GM23338 (cell line): ENCODE results near the gene SERPINB10. TPM values are rescaled to one million over a fixed set of nuclear protein-coding genes. Genes with fewer than 3 reads are reported as not detected.

Experiments
- ATAC-seq: fragments of 200-7000 bp; cut with Tn5 transposase; 3 replicates; pipeline ENCODE4 v1.9.1; 2020
- DNase-seq: peaks from one replicate; pipeline ENCODE4 v3.0.0-alpha.2; 2015; ENCODE audit warnings: low spot score
- H2AFZ ChIP-seq: fragments of 200-600 bp; sonication (generic); 2 replicates; pipeline ENCODE4 v1.8.0; 2016; ENCODE audit warnings: antibody characterized with exemption, mild to moderate bottlenecking, moderate library complexity
- H3F3A ChIP-seq: fragments of 200-600 bp; sonication (generic); replicated peaks from 2 replicates; pipeline ENCODE4 v1.8.0; 2017; ENCODE audit warnings: antibody characterized with exemption, mixed run types, low read depth
- H3K27ac ChIP-seq: fragments of 200-600 bp; sonication (generic); 2 replicates; pipeline ENCODE4 v1.6.1; 2016; ENCODE audit warnings: low read depth
- H3K27me3 ChIP-seq: fragments of 200-600 bp; sonication (generic); 2 replicates; pipeline ENCODE4 v1.8.0; 2016; ENCODE audit warnings: mild to moderate bottlenecking, mixed run types, moderate library complexity; ENCODE audit not compliant: insufficient read depth
- H3K36me3 ChIP-seq: fragments of 200-600 bp; sonication (generic); 2 replicates; pipeline ENCODE4 v1.8.0; 2016; ENCODE audit warnings: mild to moderate bottlenecking; ENCODE audit not compliant: insufficient read depth
- H3K4me1 ChIP-seq: fragments of 200-600 bp; sonication (generic); 2 replicates; pipeline ENCODE4 v1.8.0; 2016; ENCODE audit warnings: mild to moderate bottlenecking, moderate library complexity; ENCODE audit not compliant: insufficient read depth
- H3K4me2 ChIP-seq: fragments of 200-600 bp; sonication (generic); 2 replicates; pipeline ENCODE4 v1.7.1; 2017; ENCODE audit warnings: mixed run types
- H3K4me3 ChIP-seq: fragments of 200-600 bp; sonication (generic); 2 replicates; pipeline ENCODE4 v1.6.1; 2016; ENCODE audit warnings: mixed run types
- H3K79me2 ChIP-seq: fragments of 200-600 bp; sonication (generic); replicated peaks from 2 replicates; pipeline ENCODE4 v1.8.0; 2017; ENCODE audit warnings: mild to moderate bottlenecking; ENCODE audit not compliant: insufficient read depth
- H3K9me2 ChIP-seq: fragments of 200-600 bp; sonication (generic); 2 replicates; pipeline ENCODE4 v1.8.0; 2017; ENCODE audit not compliant: insufficient read depth
- H4K20me1 ChIP-seq: fragments of 200-600 bp; sonication (generic); replicated peaks from 2 replicates; pipeline ENCODE4 v1.8.0; 2017; ENCODE audit warnings: mild to moderate bottlenecking; ENCODE audit not compliant: insufficient read depth
- H3K27ac Mint-ChIP-seq: 2 replicates; pipeline ENCODE4 v1.8.0; 2020; ENCODE audit warnings: inconsistent platforms, mild to moderate bottlenecking, moderate library complexity, mixed read lengths
- H3K27me3 Mint-ChIP-seq: 3 replicates; pipeline ENCODE4 v1.8.0; 2022; ENCODE audit warnings: low read depth, mild to moderate bottlenecking, moderate library complexity, mixed read lengths, inconsistent platforms; ENCODE audit not compliant: insufficient read depth, poor library complexity
- H3K36me3 Mint-ChIP-seq: 3 replicates; pipeline ENCODE4 v1.8.0; 2021; ENCODE audit warnings: low read depth, mild to moderate bottlenecking, inconsistent platforms, moderate library complexity, mixed read lengths
- H3K4me1 Mint-ChIP-seq: 3 replicates; pipeline ENCODE4 v1.8.0; 2020; ENCODE audit warnings: mild to moderate bottlenecking, inconsistent platforms, mixed read lengths
- H3K4me3 Mint-ChIP-seq: 3 replicates; pipeline ENCODE4 v1.8.0; 2021; ENCODE audit warnings: moderate library complexity, mild to moderate bottlenecking, inconsistent platforms, mixed read lengths
- H3K9me3 Mint-ChIP-seq: 3 replicates; pipeline ENCODE4 v1.8.0; 2020; ENCODE audit warnings: moderate library complexity, mild to moderate bottlenecking, inconsistent platforms, mixed read lengths
- CREB1 ChIP-seq: fragments of 250-450 bp; sonication (Bioruptor Pico); IDR thresholded peaks from 2 replicates; pipeline ENCODE4 v1.5.0; 2020; ENCODE audit warnings: low read depth, mild to moderate bottlenecking, moderate library complexity
- EZH2phosphoT487 ChIP-seq: fragments of 200-600 bp; sonication (generic); IDR thresholded peaks from one replicate; pipeline ENCODE4 v1.8.1; 2018; ENCODE audit warnings: antibody characterized with exemption; ENCODE audit not compliant: unreplicated experiment
- JUNB ChIP-seq: IDR thresholded peaks from one replicate; pipeline ENCODE4 v1.6.1; 2016; ENCODE audit warnings: antibody characterized with exemption; ENCODE audit not compliant: unreplicated experiment
- NANOG ChIP-seq: IDR thresholded peaks from 2 replicates; pipeline ENCODE4 v1.6.1; 2016; ENCODE audit warnings: antibody characterized with exemption, borderline replicate concordance
- POLR2AphosphoS5 ChIP-seq: IDR thresholded peaks from 2 replicates; pipeline ENCODE4 v1.6.1; 2016; ENCODE audit warnings: antibody characterized with exemption, low read depth
- STAT1 ChIP-seq: IDR thresholded peaks from one replicate; pipeline ENCODE4 v1.6.1; 2016; ENCODE audit warnings: antibody characterized with exemption; ENCODE audit not compliant: unreplicated experiment
- ZNF331 ChIP-seq: fragments of 250-450 bp; sonication (Bioruptor Pico); IDR thresholded peaks from 2 replicates; pipeline ENCODE4 v1.5.0; 2020; ENCODE audit warnings: low read depth, mild to moderate bottlenecking, moderate library complexity
- polyA plus RNA-seq: library from polyadenylated mRNA; unstranded; fragments of >200 nt; fragmentation: Nextera tagmentation; extraction: Ambion mirVana; gene quantifications from 2 replicates; pipeline ENCODE4 v1.2.1, GENCODE V29; 2016
- total RNA-seq: library from RNA; depleted of rRNA; stranded (reverse); fragments of >200 nt; shearing (Covaris generic); gene quantifications from 2 replicates; pipeline ENCODE4 v1.2.3, GENCODE V29; 2014
- TF ChIP-seq, protein P1 (sequence below): IDR thresholded peaks from one replicate; pipeline ENCODE4 v1.6.1; 2018; ENCODE audit warnings: antibody characterized with exemption; ENCODE audit not compliant: unreplicated experiment
- TF ChIP-seq, protein P2 (sequence below), 2 experiments: fragments of 200-600 bp in 1 of 2; sonication (generic) in 1 of 2; conservative IDR thresholded peaks; 2 replicates each; pipeline versions ENCODE4 v1.5.1 to v1.6.1; 2016 to 2017; ENCODE audit warnings: antibody characterized with exemption in 2 of 2, low read depth in 2 of 2, mild to moderate bottlenecking in 2 of 2, moderate library complexity in 1 of 2
- TF ChIP-seq, protein P3 (sequence below): fragments of 250-450 bp; sonication (Bioruptor Pico); IDR thresholded peaks from 2 replicates; pipeline ENCODE4 v1.5.0; 2020; ENCODE audit warnings: mild to moderate bottlenecking, moderate library complexity

SERPINB10 gene
- total and polyA plus RNA-seq, 2 experiments from 2014 or later, result not detected

DNA sequence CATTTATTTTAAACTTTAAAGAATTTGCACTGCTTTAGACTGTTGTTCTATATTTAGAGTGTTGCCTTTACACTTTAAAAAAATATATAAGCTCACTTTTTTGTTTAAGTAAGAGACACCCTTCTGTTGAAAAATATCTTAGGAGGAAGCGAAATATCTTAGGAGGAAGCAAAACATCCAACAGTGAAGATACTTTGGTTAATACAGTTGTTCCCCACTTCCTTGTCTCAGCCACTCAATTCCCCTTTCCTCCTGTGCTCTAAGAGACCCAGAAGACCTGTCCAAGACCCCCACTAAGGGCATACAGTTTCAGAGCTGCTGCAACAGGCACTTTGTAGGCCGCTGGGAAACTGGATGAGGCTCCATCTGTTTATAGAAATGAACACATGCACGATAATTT, 67.9 kb downstream of the SERPINB10 start (continued):
- TF ChIP-seq, protein P1, sequence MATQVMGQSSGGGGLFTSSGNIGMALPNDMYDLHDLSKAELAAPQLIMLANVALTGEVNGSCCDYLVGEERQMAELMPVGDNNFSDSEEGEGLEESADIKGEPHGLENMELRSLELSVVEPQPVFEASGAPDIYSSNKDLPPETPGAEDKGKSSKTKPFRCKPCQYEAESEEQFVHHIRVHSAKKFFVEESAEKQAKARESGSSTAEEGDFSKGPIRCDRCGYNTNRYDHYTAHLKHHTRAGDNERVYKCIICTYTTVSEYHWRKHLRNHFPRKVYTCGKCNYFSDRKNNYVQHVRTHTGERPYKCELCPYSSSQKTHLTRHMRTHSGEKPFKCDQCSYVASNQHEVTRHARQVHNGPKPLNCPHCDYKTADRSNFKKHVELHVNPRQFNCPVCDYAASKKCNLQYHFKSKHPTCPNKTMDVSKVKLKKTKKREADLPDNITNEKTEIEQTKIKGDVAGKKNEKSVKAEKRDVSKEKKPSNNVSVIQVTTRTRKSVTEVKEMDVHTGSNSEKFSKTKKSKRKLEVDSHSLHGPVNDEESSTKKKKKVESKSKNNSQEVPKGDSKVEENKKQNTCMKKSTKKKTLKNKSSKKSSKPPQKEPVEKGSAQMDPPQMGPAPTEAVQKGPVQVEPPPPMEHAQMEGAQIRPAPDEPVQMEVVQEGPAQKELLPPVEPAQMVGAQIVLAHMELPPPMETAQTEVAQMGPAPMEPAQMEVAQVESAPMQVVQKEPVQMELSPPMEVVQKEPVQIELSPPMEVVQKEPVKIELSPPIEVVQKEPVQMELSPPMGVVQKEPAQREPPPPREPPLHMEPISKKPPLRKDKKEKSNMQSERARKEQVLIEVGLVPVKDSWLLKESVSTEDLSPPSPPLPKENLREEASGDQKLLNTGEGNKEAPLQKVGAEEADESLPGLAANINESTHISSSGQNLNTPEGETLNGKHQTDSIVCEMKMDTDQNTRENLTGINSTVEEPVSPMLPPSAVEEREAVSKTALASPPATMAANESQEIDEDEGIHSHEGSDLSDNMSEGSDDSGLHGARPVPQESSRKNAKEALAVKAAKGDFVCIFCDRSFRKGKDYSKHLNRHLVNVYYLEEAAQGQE, result no peak
- TF ChIP-seq, protein P2, sequence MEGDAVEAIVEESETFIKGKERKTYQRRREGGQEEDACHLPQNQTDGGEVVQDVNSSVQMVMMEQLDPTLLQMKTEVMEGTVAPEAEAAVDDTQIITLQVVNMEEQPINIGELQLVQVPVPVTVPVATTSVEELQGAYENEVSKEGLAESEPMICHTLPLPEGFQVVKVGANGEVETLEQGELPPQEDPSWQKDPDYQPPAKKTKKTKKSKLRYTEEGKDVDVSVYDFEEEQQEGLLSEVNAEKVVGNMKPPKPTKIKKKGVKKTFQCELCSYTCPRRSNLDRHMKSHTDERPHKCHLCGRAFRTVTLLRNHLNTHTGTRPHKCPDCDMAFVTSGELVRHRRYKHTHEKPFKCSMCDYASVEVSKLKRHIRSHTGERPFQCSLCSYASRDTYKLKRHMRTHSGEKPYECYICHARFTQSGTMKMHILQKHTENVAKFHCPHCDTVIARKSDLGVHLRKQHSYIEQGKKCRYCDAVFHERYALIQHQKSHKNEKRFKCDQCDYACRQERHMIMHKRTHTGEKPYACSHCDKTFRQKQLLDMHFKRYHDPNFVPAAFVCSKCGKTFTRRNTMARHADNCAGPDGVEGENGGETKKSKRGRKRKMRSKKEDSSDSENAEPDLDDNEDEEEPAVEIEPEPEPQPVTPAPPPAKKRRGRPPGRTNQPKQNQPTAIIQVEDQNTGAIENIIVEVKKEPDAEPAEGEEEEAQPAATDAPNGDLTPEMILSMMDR (conservative IDR thresholded peaks at IDR 0.05; ENCODE audit: low read depth in 2 of 2), result no peak
- TF ChIP-seq NANOG, result no peak
- no peak for TF ChIP-seq EZH2phosphoT487

DNA sequence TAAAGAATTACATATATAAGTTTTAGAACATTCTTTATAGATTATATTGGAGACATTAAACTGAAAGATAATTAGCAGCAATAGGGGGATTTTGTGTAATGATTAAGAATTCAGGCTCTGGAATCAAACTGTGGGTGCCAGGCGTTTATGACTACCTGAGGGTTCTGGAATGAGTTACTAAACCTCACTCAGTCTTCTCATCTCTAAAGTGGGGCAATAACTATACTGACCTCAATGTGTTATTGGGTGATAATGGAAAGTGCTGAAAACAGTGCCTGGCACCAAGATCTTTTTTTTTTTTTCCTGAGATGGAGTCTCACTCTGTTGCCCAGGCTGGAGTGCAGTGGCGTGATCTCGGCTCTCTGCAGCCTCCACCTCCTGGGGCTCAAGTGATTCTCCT, 69.3 kb downstream of the SERPINB10 start:
- peaks cover 56% of the 10 kb centered on the region for H3K27me3 Mint-ChIP-seq
- no peaks in the 10 kb centered on the region for H3K4me1 ChIP-seq
- H2AFZ ChIP-seq, result no peak overlapping the region
- TF ChIP-seq JUNB, result no peak
- TF ChIP-seq CREB1 (CRISPR knock-in tag), result no peak
- no peak for TF ChIP-seq ZNF331 (CRISPR knock-in tag)
- TF ChIP-seq, protein P3, sequence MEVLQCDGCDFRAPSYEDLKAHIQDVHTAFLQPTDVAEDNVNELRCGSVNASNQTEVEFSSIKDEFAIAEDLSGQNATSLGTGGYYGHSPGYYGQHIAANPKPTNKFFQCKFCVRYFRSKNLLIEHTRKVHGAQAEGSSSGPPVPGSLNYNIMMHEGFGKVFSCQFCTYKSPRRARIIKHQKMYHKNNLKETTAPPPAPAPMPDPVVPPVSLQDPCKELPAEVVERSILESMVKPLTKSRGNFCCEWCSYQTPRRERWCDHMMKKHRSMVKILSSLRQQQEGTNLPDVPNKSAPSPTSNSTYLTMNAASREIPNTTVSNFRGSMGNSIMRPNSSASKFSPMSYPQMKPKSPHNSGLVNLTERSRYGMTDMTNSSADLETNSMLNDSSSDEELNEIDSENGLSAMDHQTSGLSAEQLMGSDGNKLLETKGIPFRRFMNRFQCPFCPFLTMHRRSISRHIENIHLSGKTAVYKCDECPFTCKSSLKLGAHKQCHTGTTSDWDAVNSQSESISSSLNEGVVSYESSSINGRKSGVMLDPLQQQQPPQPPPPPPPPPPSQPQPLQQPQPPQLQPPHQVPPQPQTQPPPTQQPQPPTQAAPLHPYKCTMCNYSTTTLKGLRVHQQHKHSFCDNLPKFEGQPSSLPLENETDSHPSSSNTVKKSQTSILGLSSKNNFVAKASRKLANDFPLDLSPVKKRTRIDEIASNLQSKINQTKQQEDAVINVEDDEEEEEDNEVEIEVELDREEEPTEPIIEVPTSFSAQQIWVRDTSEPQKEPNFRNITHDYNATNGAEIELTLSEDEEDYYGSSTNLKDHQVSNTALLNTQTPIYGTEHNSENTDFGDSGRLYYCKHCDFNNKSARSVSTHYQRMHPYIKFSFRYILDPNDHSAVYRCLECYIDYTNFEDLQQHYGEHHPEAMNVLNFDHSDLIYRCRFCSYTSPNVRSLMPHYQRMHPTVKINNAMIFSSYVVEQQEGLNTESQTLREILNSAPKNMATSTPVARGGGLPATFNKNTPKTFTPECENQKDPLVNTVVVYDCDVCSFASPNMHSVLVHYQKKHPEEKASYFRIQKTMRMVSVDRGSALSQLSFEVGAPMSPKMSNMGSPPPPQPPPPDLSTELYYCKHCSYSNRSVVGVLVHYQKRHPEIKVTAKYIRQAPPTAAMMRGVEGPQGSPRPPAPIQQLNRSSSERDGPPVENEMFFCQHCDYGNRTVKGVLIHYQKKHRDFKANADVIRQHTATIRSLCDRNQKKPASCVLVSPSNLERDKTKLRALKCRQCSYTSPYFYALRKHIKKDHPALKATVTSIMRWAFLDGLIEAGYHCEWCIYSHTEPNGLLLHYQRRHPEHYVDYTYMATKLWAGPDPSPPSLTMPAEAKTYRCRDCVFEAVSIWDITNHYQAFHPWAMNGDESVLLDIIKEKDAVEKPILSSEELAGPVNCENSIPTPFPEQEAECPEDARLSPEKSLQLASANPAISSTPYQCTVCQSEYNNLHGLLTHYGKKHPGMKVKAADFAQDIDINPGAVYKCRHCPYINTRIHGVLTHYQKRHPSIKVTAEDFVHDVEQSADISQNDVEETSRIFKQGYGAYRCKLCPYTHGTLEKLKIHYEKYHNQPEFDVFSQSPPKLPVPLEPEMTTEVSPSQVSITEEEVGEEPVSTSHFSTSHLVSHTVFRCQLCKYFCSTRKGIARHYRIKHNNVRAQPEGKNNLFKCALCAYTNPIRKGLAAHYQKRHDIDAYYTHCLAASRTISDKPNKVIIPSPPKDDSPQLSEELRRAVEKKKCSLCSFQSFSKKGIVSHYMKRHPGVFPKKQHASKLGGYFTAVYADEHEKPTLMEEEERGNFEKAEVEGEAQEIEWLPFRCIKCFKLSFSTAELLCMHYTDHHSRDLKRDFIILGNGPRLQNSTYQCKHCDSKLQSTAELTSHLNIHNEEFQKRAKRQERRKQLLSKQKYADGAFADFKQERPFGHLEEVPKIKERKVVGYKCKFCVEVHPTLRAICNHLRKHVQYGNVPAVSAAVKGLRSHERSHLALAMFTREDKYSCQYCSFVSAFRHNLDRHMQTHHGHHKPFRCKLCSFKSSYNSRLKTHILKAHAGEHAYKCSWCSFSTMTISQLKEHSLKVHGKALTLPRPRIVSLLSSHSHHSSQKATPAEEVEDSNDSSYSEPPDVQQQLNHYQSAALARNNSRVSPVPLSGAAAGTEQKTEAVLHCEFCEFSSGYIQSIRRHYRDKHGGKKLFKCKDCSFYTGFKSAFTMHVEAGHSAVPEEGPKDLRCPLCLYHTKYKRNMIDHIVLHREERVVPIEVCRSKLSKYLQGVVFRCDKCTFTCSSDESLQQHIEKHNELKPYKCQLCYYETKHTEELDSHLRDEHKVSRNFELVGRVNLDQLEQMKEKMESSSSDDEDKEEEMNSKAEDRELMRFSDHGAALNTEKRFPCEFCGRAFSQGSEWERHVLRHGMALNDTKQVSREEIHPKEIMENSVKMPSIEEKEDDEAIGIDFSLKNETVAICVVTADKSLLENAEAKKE (CRISPR knock-in tag), result no peak
- no peak for TF ChIP-seq STAT1
- TF ChIP-seq POLR2AphosphoS5, result no peak
- TF ChIP-seq, protein P2 (conservative IDR thresholded peaks at IDR 0.05; ENCODE audit: low read depth in 2 of 2), result no peak
- H3K4me3 ChIP-seq, result no peak overlapping the region
- H3K27ac Mint-ChIP-seq, result no peak overlapping the region
- H3K27me3 ChIP-seq, result peaks cover 84% of the 10 kb centered on the region
- DNase-seq (no peak), ATAC-seq (no peak)
- H3K4me2 ChIP-seq, result no peak overlapping the region
- no peak overlapping the region for H3K27ac ChIP-seq
- no peaks in the 10 kb centered on the region for H3K36me3 Mint-ChIP-seq
- H3K36me3 ChIP-seq, result no peaks in the 10 kb centered on the region
- no peak overlapping the region for H3K4me3 Mint-ChIP-seq
- H3K79me2 ChIP-seq, result no peaks in the 10 kb centered on the region; the same call in 1 of the 2 replicates
- H3F3A ChIP-seq, result no peaks in the 10 kb centered on the region
- H3K4me1 Mint-ChIP-seq, result peaks cover 5% of the 10 kb centered on the region
- H4K20me1 ChIP-seq, result no peaks in the 10 kb centered on the region
- H3K9me3 Mint-ChIP-seq, result no peaks in the 10 kb centered on the region
- H3K9me2 ChIP-seq, result no peaks in the 10 kb centered on the region
